ENCODE measurements around the gene NFX1. TPM values are rescaled to one million over a fixed set of nuclear protein-coding genes. Genes with fewer than 3 reads are reported as not detected.

Gene NFX1
- total and polyA plus RNA-seq, 12 donors: 17.5 to 44.4 (median 31.2) TPM

GRCh38 chr9:33318781-33319180 is 28.5 kb downstream of the NFX1 start:
- DNase-seq: no peak
- Histone ChIP-seq H3K27me3 (no peaks in the 10 kb centered on the region), H3K9me3 (replicated peaks in 1 of 3) (no peaks in the 10 kb centered on the region), H3K4me1 (replicated peaks in 1 of 2) (peaks cover 8 to 12% of the 10 kb centered on the region in 2 donors), H3K36me3 (replicated peaks in 1 of 2) (peaks cover 0 to 93% of the 10 kb centered on the region in 2 donors), H3K4me3 (no peak overlapping the region), H3K27ac (no peak overlapping the region)
- intact Hi-C loops (cut with DNase I): no loop called here
- WGBS, 4 donors: 87 to 94% (median 93%) methylated on average over 8 of the region's 8 CpGs
- no peak for TF ChIP-seq POLR2A (IDR thresholded peaks at IDR 0.05)
- no peak for TF ChIP-seq CTCF (IDR thresholded peaks at IDR 0.05)

- no peak for TF ChIP-seq CTCF (IDR thresholded peaks at IDR 0.05)
- Histone ChIP-seq H3K9me3 (replicated peaks in 1 of 3) (no peaks in the 10 kb centered on the region), H3K36me3 (replicated peaks in 1 of 2) (peaks cover 0 to 84% of the 10 kb centered on the region in 2 donors), H3K4me3 (no peak overlapping the region), H3K27ac (peak overlapping the region in 4 of 5 donors; percentile 48 to 71 (median 52)), H3K4me1 (replicated peaks in 1 of 2) (peaks cover 8 to 12% of the 10 kb centered on the region in 2 donors), H3K27me3 (no peaks in the 10 kb centered on the region)
- peak in 5 of 7 donors; percentile 18 to 47 (median 33) for DNase-seq
- intact Hi-C loops (cut with DNase I): no loop called here
- WGBS, 4 donors: 50 to 80% (median 72%) methylated on average over 1 of the region's 1 CpG
Observed at GRCh38 chr9:33320230-33320567, 29.9 kb downstream of the NFX1 start.

- peaks cover 0 to 79% of the 10 kb centered on the region in 2 donors for H3K36me3 ChIP-seq (replicated peaks in 1 of 2)
Observed at GRCh38 chr9:33320568-33321261, 30.4 kb downstream of the NFX1 start.

GRCh38 chr9:33329117-33329563 is 38.8 kb downstream of the NFX1 start:
- H3K36me3 ChIP-seq (replicated peaks in 1 of 2): peaks cover 0 to 62% of the 10 kb centered on the region in 2 donors
- no peaks in the 10 kb centered on the region for H3K27me3 ChIP-seq
- WGBS, 4 donors: 48 to 57% (median 52%) methylated on average over 4 of the region's 4 CpGs
- peaks cover 14 to 16% of the 10 kb centered on the region in 2 donors for H3K4me1 ChIP-seq (replicated peaks in 1 of 2)
- no peak overlapping the region for H3K4me3 ChIP-seq
- H3K27ac ChIP-seq: peak overlapping the region in 4 of 5 donors; percentile 59 to 79 (median 72)
- H3K9me3 ChIP-seq (replicated peaks in 1 of 3): no peaks in the 10 kb centered on the region
- intact Hi-C loops (cut with DNase I): no loop called here
- no peak for TF ChIP-seq CTCF (IDR thresholded peaks at IDR 0.05)
- peak in 1 of 2 donors; percentile 27 for TF ChIP-seq POLR2A (IDR thresholded peaks at IDR 0.05)
- peak; percentile 56 to 92 (median 86) for DNase-seq

More at GRCh38 chr9:33320568-33321261, 30.4 kb downstream of the NFX1 start:
- Histone ChIP-seq H3K4me3 (no peak overlapping the region), H3K9me3 (replicated peaks in 1 of 3) (no peaks in the 10 kb centered on the region), H3K4me1 (replicated peaks in 1 of 2) (peaks cover 8 to 12% of the 10 kb centered on the region in 2 donors), H3K27me3 (no peaks in the 10 kb centered on the region), H3K27ac (peak overlapping the region in 4 of 5 donors; percentile 48 to 71 (median 52))
- 88 to 94% (median 88%) methylated on average over 2 of the region's 2 CpGs for WGBS, 4 donors
- DNase-seq: peak in 5 of 7 donors; percentile 53 to 70 (median 60)
- no peak for TF ChIP-seq POLR2A (IDR thresholded peaks at IDR 0.05)
- TF ChIP-seq CTCF (IDR thresholded peaks at IDR 0.05): no peak
- intact Hi-C loops (cut with DNase I): no loop called here
